CD4-positive, CD25-positive, alpha-beta regulatory T cell (primary cell): ENCODE results near the gene KCNAB2. TPM values are rescaled to one million over a fixed set of nuclear protein-coding genes. Genes with fewer than 3 reads are reported as not detected.
A peak's percentile ranks its signal among the peaks of the same experiment; 100 is the strongest.

Experiments used
- ATAC-seq, 2 donors: fragments of 150-1000 bp; cut with Tn5 transposase; one replicate each; pipeline ENCODE4 v1.10.0; 2021; ENCODE audit warnings: low read depth in 2 of 2, moderate number of reproducible peaks in 2 of 2, moderate library complexity in 1 of 2
- DNase-seq, 3 donors: peaks; one replicate each; pipeline versions ENCODE4 v3.0.0 to v3.0.0-alpha.2; 2012 to 2022; ENCODE audit warnings: mixed read lengths in 1 of 3
- H3K27ac ChIP-seq: one replicate; pipeline ENCODE4 v1.7.0; 2013; ENCODE audit warnings: mild to moderate bottlenecking, low read length; ENCODE audit not compliant: insufficient read depth, poor library complexity, severe bottlenecking
- H3K27me3 ChIP-seq: one replicate; pipeline ENCODE4 v1.7.0; 2013; ENCODE audit warnings: low read length; ENCODE audit not compliant: control insufficient read depth, insufficient read depth
- H3K36me3 ChIP-seq: one replicate; pipeline ENCODE4 v1.7.0; 2013; ENCODE audit warnings: mild to moderate bottlenecking, low read length, moderate library complexity; ENCODE audit not compliant: control insufficient read depth, insufficient read depth
- H3K4me1 ChIP-seq: 2 replicates; pipeline ENCODE4 v1.7.0; 2013; ENCODE audit warnings: mild to moderate bottlenecking, low read length; ENCODE audit not compliant: insufficient read depth, control insufficient read depth, poor library complexity, severe bottlenecking
- H3K4me3 ChIP-seq: one replicate; pipeline ENCODE4 v1.7.0; 2013; ENCODE audit warnings: low read depth, mild to moderate bottlenecking, low read length, moderate library complexity
- H3K9me3 ChIP-seq, 2 experiments: 1 replicate in 1 of 2; 2 replicates in 1 of 2; pipeline ENCODE4 v1.7.0; 2013; ENCODE audit warnings: low read length in 2 of 2, mild to moderate bottlenecking in 1 of 2, moderate library complexity in 1 of 2; ENCODE audit not compliant: control insufficient read depth in 2 of 2
- H3K27ac Mint-ChIP-seq, 3 donors: one replicate each; pipeline ENCODE4 v1.8.0; 2020 to 2022; ENCODE audit warnings: mild to moderate bottlenecking in 3 of 3, mixed read lengths in 3 of 3, moderate library complexity in 2 of 3
- H3K27me3 Mint-ChIP-seq: one replicate; pipeline ENCODE4 v1.8.0; 2022; ENCODE audit warnings: mild to moderate bottlenecking, mixed read lengths
- H3K36me3 Mint-ChIP-seq: one replicate; pipeline ENCODE4 v1.8.0; 2020; ENCODE audit warnings: mixed read lengths
- H3K4me1 Mint-ChIP-seq, 4 donors: one replicate each; pipeline ENCODE4 v1.8.0; 2020 to 2022; ENCODE audit warnings: mixed read lengths in 4 of 4, mild to moderate bottlenecking in 1 of 4
- H3K4me3 Mint-ChIP-seq, 4 donors: one replicate each; pipeline ENCODE4 v1.8.0; 2020 to 2022; ENCODE audit warnings: mild to moderate bottlenecking in 4 of 4, mixed read lengths in 4 of 4, moderate library complexity in 3 of 4
- H3K9me3 Mint-ChIP-seq, 7 donors: one replicate each; pipeline ENCODE4 v1.8.0; 2020 to 2022; ENCODE audit warnings: mixed read lengths in 7 of 7, mild to moderate bottlenecking in 3 of 7, moderate library complexity in 2 of 7
- polyA plus RNA-seq, 4 donors: library from polyadenylated mRNA; unstranded; fragments of 300-500 nt; fragmentation: Illumina TruSeq; gene quantifications; one replicate each; pipeline ENCODE4 v1.2.3, GENCODE V29; 2021
- total RNA-seq: library from RNA; stranded (reverse); gene quantifications from one replicate; pipeline ENCODE4 v1.2.3, GENCODE V29; 2022

Gene KCNAB2
- total and polyA plus RNA-seq, 5 donors from 2014 or later = 21.2 to 244 (median 28.0) TPM

- H3K4me1 Mint-ChIP-seq = peaks cover 0 to 28% (median 11%) of the 10 kb centered on the region in 4 donors
Measured at GRCh38 chr1:6065093-6065858, 19.6 kb downstream of the KCNAB2 start.

DNA sequence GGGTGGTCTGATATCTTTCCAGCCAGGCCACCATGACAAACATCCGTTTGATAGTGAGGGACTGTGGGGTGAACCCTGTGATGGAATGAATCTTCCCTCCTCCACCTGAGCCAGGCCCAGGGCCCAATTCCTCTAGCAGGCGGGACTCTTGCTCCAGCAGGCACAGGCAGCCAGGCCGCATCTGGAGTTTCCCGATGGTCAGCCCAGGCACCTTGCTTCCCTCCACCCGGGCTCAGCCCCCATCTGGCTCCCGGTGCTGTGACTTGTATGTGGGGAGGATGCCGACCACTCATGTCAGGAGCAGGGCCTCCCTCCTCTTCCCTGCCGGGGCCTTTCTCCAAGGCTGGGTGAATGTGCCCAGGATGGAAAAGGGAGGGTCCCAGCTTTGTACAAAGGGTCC lies 21.0 kb downstream of the KCNAB2 start:
- peaks cover 10% of the 10 kb centered on the region for H3K36me3 Mint-ChIP-seq
- ATAC-seq (no peak), DNase-seq (no peak)
- peak overlapping the region in 1 of 4 donors; percentile 24 for H3K4me3 Mint-ChIP-seq
- H3K27me3 ChIP-seq = no peaks in the 10 kb centered on the region
- H3K4me3 ChIP-seq = no peak overlapping the region
- H3K9me3 ChIP-seq = no peaks in the 10 kb centered on the region
- H3K27ac ChIP-seq = no peak overlapping the region
- peaks cover 16% of the 10 kb centered on the region for H3K36me3 ChIP-seq
- H3K4me1 Mint-ChIP-seq = peaks cover 0 to 28% (median 12%) of the 10 kb centered on the region in 4 donors
- no peaks in the 10 kb centered on the region for H3K9me3 Mint-ChIP-seq
- H3K27me3 Mint-ChIP-seq = no peaks in the 10 kb centered on the region
- H3K27ac Mint-ChIP-seq = no peak overlapping the region
- no peaks in the 10 kb centered on the region for H3K4me1 ChIP-seq

More at GRCh38 chr1:6065093-6065858, 19.6 kb downstream of the KCNAB2 start:
- Mint-ChIP-seq H3K9me3 (no peaks in the 10 kb centered on the region), H3K27me3 (no peaks in the 10 kb centered on the region), H3K4me3 (no peak overlapping the region), H3K27ac (no peak overlapping the region), H3K36me3 (peaks cover 10% of the 10 kb centered on the region)
- H3K27ac ChIP-seq = no peak overlapping the region
- H3K4me1 ChIP-seq = no peaks in the 10 kb centered on the region
- peaks cover 23% of the 10 kb centered on the region for H3K36me3 ChIP-seq
- no peaks in the 10 kb centered on the region for H3K9me3 ChIP-seq
- no peak overlapping the region for H3K4me3 ChIP-seq
- no peaks in the 10 kb centered on the region for H3K27me3 ChIP-seq
- DNase-seq (no peak), ATAC-seq (no peak)

GRCh38 chr1:6068073-6068472 lies 22.4 kb downstream of the KCNAB2 start:
- Mint-ChIP-seq H3K27me3 (no peaks in the 10 kb centered on the region), H3K4me1 (peaks cover 0 to 20% (median 10%) of the 10 kb centered on the region in 4 donors), H3K9me3 (no peaks in the 10 kb centered on the region), H3K27ac (no peak overlapping the region), H3K36me3 (peaks cover 4% of the 10 kb centered on the region), H3K4me3 (no peak overlapping the region)
- H3K4me3 ChIP-seq = no peak overlapping the region
- ATAC-seq (no peak), DNase-seq (no peak)
- no peak overlapping the region for H3K27ac ChIP-seq
- no peaks in the 10 kb centered on the region for H3K4me1 ChIP-seq
- no peaks in the 10 kb centered on the region for H3K9me3 ChIP-seq
- no peaks in the 10 kb centered on the region for H3K27me3 ChIP-seq
- H3K36me3 ChIP-seq = peaks cover 25% of the 10 kb centered on the region

- H3K9me3 Mint-ChIP-seq = no peaks in the 10 kb centered on the region
- no peak overlapping the region for H3K27ac Mint-ChIP-seq
- Histone ChIP-seq H3K36me3 (peaks cover 34% of the 10 kb centered on the region), H3K9me3 (no peaks in the 10 kb centered on the region), H3K27me3 (no peaks in the 10 kb centered on the region), H3K4me3 (no peak overlapping the region), H3K4me1 (no peaks in the 10 kb centered on the region), H3K27ac (no peak overlapping the region)
- no peak for DNase-seq
- H3K4me1 Mint-ChIP-seq = peaks cover 0 to 16% (median 6%) of the 10 kb centered on the region in 4 donors
- no peaks in the 10 kb centered on the region for H3K36me3 Mint-ChIP-seq
- no peak for ATAC-seq
- H3K27me3 Mint-ChIP-seq = no peaks in the 10 kb centered on the region
- no peak overlapping the region for H3K4me3 Mint-ChIP-seq
Measured at GRCh38 chr1:6068932-6069331, 23.2 kb downstream of the KCNAB2 start.

GRCh38 chr1:6069573-6069972 lies 23.9 kb downstream of the KCNAB2 start:
- Histone ChIP-seq H3K27me3 (no peaks in the 10 kb centered on the region), H3K4me3 (no peak overlapping the region), H3K36me3 (peaks cover 40% of the 10 kb centered on the region), H3K4me1 (no peaks in the 10 kb centered on the region), H3K27ac (no peak overlapping the region), H3K9me3 (no peaks in the 10 kb centered on the region)
- peaks cover 0 to 16% (median 6%) of the 10 kb centered on the region in 4 donors for H3K4me1 Mint-ChIP-seq
- H3K4me3 Mint-ChIP-seq = no peak overlapping the region
- no peaks in the 10 kb centered on the region for H3K27me3 Mint-ChIP-seq
- DNase-seq = no peak
- no peak overlapping the region for H3K27ac Mint-ChIP-seq
- H3K9me3 Mint-ChIP-seq = no peaks in the 10 kb centered on the region
- no peak for ATAC-seq
- H3K36me3 Mint-ChIP-seq = no peaks in the 10 kb centered on the region

DNA sequence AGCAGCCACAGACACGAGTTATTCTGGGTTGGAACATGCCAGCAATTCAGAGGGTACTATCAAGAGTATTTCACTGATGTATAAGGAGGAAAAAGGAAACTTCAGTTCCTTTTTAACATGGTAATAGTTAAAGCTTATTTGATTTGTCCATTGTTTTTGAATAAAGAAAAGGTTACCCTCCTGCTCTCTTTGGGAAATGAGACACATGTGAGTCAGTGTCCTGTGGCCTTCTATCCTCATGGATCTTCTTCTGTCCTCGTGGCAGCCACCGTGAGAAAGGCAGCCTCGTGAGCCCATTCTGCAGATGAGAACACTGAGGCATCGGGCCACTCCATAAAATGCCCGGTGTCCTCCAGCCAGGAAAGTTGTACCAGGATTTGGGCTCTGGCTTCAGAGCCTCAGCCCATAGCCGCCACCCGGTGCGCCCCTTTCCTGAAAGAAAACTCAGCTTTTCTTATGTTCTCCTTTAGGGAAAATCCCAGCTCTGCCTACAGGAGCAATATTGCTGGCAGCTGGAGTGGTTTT lies 24.8 kb downstream of the KCNAB2 start:
- no peaks in the 10 kb centered on the region for H3K27me3 Mint-ChIP-seq
- H3K4me1 Mint-ChIP-seq = peaks cover 0 to 16% (median 8%) of the 10 kb centered on the region in 4 donors
- H3K4me3 Mint-ChIP-seq = no peak overlapping the region
- Histone ChIP-seq H3K36me3 (peaks cover 49% of the 10 kb centered on the region), H3K9me3 (no peaks in the 10 kb centered on the region), H3K4me3 (no peak overlapping the region), H3K4me1 (no peaks in the 10 kb centered on the region), H3K27me3 (no peaks in the 10 kb centered on the region), H3K27ac (no peak overlapping the region)
- DNase-seq (no peak), ATAC-seq (no peak)
- no peaks in the 10 kb centered on the region for H3K9me3 Mint-ChIP-seq
- H3K36me3 Mint-ChIP-seq = peaks cover 5% of the 10 kb centered on the region
- no peak overlapping the region for H3K27ac Mint-ChIP-seq

GRCh38 chr1:6071219-6071618 lies 25.5 kb downstream of the KCNAB2 start:
- Histone ChIP-seq H3K27ac (no peak overlapping the region), H3K27me3 (no peaks in the 10 kb centered on the region), H3K4me1 (no peaks in the 10 kb centered on the region), H3K36me3 (peaks cover 52% of the 10 kb centered on the region), H3K9me3 (no peaks in the 10 kb centered on the region), H3K4me3 (no peak overlapping the region)
- H3K27ac Mint-ChIP-seq = no peak overlapping the region
- no peak for DNase-seq
- ATAC-seq = no peak
- H3K4me3 Mint-ChIP-seq = no peak overlapping the region
- no peaks in the 10 kb centered on the region for H3K9me3 Mint-ChIP-seq
- peaks cover 9% of the 10 kb centered on the region for H3K36me3 Mint-ChIP-seq
- H3K4me1 Mint-ChIP-seq = peaks cover 0 to 16% (median 8%) of the 10 kb centered on the region in 4 donors
- no peaks in the 10 kb centered on the region for H3K27me3 Mint-ChIP-seq
